GM12892 (cell line): ENCODE data around the gene CLASP1.

Experiments used
- POLR2A ChIP-seq: IDR thresholded peaks from 2 replicates; pipeline ENCODE4 v1.6.1; 2011; ENCODE audit warnings: low read depth, low read length, control low read depth
- TAF1 ChIP-seq: IDR thresholded peaks from 2 replicates; pipeline ENCODE4 v1.6.1; 2011; ENCODE audit warnings: low read depth, mild to moderate bottlenecking, control low read depth, low read length, borderline replicate concordance

DNA sequence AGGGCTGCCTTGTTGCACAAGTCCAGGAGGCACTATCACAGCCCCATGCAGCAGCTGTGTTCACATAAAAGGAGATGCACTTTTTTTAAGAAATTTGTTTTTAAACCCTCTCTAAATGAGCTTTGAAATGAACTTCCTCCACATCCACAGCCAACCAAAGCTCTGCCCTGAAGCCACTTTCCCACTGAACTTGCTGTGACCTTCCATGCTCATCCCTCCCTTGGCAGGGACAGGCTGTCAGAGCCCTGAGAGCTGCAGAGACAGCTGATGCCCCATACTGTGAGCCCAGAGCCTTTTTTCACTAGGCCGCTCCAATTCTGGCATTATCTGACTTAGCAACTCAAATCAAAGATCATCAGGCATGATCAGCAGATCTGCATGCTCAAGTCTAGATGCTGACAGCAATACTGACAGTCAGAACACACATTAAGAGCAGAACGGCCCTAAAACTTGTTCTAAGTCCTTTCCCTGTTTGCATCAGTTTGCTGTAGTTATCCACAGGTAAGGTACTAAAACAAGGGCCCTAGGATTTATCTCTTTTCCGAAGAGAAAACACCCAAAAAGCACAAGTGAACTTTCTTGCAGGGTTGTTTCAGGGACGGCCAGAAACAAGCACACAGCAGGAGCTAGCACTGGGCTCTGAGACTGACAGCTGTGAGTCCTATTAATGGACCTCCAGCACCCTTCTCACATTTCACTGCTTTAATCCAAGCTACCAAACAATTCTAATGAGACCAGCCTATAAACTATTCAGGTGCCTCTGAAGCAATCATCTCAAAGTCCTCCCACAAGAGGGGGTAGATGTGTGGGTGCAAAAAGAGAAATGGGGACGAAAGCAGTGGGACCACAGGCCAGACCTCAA lies 83.6 kb downstream of the CLASP1 start:
- TF ChIP-seq TAF1 = no peak
- TF ChIP-seq POLR2A = no peak
